Omental fat pad (tissue), 4 donors: Measurements from ENCODE around the gene CHRM3. TPM values are rescaled to one million over a fixed set of nuclear protein-coding genes. Genes with fewer than 3 reads are reported as not detected.

ENCODE experiments used
- ATAC-seq: fragments of 150-250 bp; one replicate; pipeline ENCODE4 v1.9.1; 2016; ENCODE audit warnings: mild to moderate bottlenecking, moderate library complexity; ENCODE audit not compliant: low FRiP score
- DNase-seq: peaks from one replicate; pipeline ENCODE4 v3.0.0-alpha.2; 2019; ENCODE audit warnings: low spot score
- CTCF ChIP-seq, 3 donors: fragments of 450-650 bp; IDR thresholded peaks; one replicate each; pipeline ENCODE4 v1.5.1; 2016 to 2017; ENCODE audit warnings: antibody characterized with exemption in 3 of 3, mild to moderate bottlenecking in 3 of 3, moderate library complexity in 2 of 3
- total RNA-seq, 4 donors: library from RNA; depleted of rRNA; stranded (reverse); fragments of >200 nt; gene quantifications; one replicate each; pipeline ENCODE4 v1.1.0, GENCODE V29; 2016

The CHRM3 gene
- total RNA-seq, 4 donors from 2014 or later: 0.65 to 3.0 (median 0.98) TPM

GRCh38 chr1:239394107-239394506 is 7.7 kb downstream of the CHRM3 start:
- TF ChIP-seq CTCF (IDR thresholded peaks at IDR 0.05): no peak
- DNase-seq (no peak), ATAC-seq (no peak)

GRCh38 chr1:239413916-239414315 is 27.5 kb downstream of the CHRM3 start:
- no peak for TF ChIP-seq CTCF (IDR thresholded peaks at IDR 0.05)
- ATAC-seq (no peak), DNase-seq (no peak)

GRCh38 chr1:239417221-239417620 is 30.9 kb downstream of the CHRM3 start:
- ATAC-seq (no peak), DNase-seq (no peak)
- TF ChIP-seq CTCF (IDR thresholded peaks at IDR 0.05): no peak

- ATAC-seq (no peak), DNase-seq (no peak)
- no peak for TF ChIP-seq CTCF (IDR thresholded peaks at IDR 0.05)
Measured at GRCh38 chr1:239417986-239418640, 31.7 kb downstream of the CHRM3 start.

GRCh38 chr1:239418681-239419080 is 32.3 kb downstream of the CHRM3 start:
- ATAC-seq: no peak
- DNase-seq: no peak
- no peak for TF ChIP-seq CTCF (IDR thresholded peaks at IDR 0.05)

- ATAC-seq (no peak), DNase-seq (no peak)
- no peak for TF ChIP-seq CTCF (IDR thresholded peaks at IDR 0.05)
Measured at GRCh38 chr1:239421811-239422210, 35.4 kb downstream of the CHRM3 start.

- no peak for TF ChIP-seq CTCF (IDR thresholded peaks at IDR 0.05)
- no peak for ATAC-seq
- no peak for DNase-seq
Measured at GRCh38 chr1:239422818-239423217, 36.5 kb downstream of the CHRM3 start.
